NCI-H146 treated with DMSO at 0.1 percent for 48 hours (cell line): ENCODE data around the gene GRIN1.

Source experiments
- DNase-seq: peaks from one replicate; lab custom pipeline; 2025; ENCODE audit not compliant: unreplicated experiment; lab: John Stamatoyannopoulos, UW

The GRIN1 gene

DNA sequence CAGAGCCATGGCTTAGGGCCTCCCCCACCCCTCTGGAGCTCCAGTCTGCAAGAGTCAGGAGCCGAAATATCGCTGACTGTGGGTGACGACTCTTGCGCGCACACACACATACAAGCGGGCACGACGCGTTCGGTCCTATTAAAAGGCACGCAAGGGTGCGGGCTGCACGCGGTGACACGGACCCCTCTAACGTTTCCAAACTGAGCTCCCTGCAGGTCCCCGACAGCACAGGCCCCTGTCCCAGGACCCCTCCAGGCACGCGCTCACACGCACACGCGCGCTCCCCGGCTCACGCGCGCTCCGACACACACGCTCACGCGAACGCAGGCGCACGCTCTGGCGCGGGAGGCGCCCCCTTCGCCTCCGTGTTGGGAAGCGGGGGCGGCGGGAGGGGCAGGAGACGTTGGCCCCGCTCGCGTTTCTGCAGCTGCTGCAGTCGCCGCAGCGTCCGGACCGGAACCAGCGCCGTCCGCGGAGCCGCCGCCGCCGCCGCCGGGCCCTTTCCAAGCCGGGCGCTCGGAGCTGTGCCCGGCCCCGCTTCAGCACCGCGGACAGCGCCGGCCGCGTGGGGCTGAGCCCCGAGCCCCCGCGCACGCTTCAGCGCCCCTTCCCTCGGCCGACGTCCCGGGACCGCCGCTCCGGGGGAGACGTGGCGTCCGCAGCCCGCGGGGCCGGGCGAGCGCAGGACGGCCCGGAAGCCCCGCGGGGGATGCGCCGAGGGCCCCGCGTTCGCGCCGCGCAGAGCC, at the start of gene GRIN1:
TSS of gene GRIN1 (plus strand) at position 433 of the 746 bp plus-strand sequence. CDS start 333 bp downstream, outside the sequence.
- DNase-seq, result no peak

DNA sequence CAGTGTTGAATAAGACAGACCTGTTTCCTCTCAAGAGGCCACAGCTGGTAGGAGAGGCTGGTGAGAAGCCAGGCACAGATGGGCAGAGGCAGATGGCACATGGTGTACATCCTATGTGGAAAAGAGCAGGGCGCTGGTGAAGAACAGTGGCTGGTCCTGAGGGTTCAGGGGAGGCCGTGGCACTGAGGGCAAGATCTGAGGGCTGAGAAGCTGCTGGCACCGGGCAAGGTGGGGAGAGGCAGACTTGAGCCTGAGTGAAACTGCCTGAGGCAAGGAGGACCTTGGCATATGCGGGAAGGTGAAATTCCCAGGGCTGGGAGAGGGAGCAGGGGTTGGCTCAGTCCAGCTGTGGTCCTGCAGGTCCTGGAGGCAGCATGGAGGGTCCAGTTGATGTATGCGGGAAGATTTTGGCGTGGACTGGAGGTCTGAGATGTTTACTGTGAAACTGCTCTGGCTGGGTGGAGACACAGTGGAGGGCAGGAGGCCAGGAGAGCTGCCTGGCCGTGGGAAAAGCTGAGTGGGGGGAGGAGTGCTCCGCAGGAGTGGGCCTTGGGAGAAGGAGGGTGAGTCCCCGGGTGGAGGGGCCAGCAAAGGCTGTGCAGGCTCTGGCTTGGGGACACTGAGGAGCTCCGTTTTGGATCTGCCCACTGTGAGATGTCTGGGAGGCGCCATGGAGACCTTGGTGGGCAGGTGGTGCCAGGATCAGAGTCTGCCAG, 49.6 kb upstream of the GRIN1 start:
- no peak for DNase-seq

DNA sequence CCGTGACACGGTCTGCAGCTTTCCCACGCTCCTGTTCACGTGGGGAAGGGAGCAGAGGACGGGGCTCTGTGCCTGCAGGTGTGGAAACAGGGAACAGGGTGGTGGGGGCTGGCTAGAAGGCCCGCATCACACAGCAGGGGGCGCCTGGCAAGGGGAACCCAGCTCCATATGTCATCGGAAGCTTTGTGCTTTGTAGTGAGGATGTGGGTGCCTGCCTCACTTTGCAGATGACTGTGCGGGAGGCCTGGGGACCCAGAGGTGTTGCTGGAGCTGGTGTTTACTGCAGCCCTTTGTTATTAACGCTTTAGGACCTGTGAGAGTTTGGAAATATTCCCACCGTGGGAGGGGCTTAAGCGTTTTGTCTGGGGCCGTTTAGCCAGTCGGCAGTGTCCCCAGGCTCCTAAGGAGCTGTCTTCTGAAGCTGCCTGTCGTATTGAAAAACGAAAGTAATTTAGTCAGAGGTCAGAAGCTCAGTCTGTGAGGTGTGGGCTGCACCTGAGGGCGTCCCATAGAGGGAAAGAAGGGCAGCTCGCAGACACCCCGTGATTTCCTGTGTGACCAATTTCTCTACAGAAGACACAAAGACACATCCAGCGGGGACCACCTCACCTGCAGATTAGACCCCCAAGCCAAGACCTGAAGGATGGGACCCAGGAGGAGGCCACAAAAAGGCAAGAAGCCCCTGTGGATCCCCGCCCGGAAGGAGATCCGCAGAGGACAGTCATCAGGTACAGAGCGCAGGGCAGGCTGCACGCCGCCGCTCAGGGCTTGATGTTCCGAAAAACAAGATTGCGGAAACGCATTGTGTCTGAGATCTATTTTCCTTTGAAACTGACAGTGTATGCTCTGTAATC, 43.1 kb upstream of the GRIN1 start:
- DNase-seq, result no peak

DNA sequence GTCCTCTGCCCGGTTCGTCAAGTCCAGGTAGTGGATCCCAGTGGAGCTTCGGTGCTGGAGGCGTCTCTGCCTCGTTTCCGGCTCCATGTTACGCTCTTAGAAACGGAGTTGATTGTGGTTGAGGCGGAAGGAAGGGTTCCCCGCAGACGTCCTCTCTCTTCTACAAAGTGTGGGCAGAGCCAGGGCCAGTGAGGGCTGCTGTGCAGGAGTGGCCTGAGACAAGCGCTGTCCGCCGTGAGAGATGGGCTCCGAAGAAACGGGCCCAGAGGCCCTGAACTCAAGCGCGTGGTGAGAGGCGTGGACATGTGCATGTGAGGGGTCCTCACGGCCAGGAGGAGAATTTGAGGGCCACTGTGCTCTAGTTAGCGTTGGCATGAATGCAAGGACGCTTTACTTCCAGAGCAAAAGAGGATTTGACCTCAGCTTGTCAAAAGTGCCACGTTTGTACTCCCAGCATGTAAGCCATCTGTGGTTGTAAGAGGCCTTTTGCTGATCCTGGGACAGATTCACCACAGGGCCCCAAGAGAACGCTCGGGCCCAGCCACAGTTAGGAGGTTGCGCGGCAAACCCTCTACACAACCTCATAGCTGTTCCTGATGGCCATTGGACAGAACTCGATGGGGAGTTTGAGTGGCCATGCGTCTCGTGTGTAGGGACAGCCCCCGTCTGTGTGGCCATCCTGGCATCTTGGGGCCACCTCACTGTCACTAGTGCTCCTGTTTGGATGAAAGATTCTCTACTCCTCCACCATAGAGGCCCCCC, 42.0 kb upstream of the GRIN1 start:
- no peak for DNase-seq

DNA sequence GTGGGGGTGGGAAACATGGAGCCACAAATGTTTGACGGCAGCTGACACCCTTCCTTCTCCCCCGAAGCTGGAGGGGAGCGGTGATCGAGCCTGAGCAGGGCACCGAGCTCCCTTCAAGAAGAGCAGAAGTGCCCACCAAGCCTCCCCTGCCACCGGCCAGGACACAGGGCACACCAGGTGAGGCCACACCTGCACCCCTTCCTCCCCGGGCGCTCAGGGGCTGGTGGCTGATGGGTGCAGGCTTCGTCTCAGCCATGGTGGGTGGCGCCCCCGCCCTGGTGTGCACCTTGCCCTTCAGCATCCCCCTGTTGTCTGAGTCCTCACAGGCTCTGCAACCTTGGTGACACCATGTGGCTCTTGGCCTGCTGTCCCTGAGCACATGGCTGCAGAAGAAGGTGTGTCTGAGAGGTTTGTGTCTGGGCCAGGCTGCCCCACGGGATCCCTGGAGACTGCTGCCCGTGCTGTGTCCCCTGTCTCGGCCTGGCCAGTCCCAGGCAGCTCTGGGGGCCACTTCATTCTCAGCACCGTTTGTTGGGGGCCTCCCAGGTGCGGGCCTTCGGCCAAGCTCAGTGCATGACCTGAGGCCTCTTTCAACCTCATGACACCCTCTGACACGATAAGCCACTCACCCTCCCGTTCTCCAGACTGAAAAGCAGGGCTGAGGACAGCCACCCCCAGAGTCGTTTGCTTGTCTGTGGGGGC, 41.0 kb upstream of the GRIN1 start:
- DNase-seq, result no peak

DNA sequence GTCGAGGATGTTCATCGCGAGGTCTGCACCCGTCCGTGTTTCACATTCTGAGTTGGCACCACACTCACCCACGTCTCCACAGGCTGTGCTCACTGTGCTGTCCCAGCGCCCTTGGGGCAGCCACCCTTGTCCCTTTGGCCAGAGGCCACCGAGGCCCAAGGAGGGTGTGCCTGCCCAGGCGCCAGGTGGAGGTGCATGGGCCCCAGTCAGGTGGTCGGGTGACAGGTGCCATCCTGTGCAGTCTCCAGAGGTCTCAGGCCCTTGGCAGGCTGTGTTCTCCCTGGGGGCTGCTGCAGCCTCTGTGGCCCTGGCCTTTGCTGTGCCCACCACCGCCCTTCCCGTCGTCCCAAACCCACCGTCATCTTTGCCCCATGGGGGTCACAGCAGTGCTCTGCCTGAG, 39.7 kb upstream of the GRIN1 start:
- DNase-seq, result no peak

DNA sequence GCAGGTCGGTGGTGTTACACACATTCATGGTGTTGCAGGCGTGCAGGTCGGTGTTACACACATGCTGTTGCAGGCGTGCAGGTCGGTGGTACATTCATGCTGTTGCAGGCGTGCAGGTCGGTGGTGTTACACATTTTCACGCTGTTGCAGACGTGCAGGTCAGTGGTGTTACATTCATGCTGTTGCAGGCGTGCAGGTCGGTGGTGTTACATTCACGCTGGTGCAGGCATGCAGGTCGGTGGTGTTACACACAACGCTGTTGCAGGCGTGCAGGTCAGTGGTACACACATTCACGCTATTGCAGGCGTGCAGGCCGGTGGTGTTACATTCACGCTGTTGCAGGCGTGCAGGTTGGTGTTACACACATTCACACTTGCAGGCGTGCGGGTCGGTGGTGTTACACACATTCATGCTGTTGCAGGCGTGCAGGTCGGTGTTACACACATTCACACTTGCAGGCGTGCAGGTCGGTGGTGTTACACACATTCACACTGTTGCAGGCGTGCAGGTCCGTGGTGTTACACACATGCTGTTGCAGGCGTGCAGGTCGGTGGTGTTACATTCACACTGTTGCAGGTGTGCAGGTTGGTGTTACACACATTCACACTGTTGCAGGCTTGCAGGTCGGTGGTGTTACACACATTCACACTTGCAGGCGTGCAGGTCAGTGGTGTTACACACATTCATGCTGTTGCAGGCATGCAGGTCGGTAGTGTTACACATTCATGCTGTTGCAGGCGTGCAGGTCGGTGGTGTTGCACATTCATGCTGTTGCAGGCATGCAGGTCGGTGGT, 35.6 kb upstream of the GRIN1 start:
- DNase-seq, result no peak

DNA sequence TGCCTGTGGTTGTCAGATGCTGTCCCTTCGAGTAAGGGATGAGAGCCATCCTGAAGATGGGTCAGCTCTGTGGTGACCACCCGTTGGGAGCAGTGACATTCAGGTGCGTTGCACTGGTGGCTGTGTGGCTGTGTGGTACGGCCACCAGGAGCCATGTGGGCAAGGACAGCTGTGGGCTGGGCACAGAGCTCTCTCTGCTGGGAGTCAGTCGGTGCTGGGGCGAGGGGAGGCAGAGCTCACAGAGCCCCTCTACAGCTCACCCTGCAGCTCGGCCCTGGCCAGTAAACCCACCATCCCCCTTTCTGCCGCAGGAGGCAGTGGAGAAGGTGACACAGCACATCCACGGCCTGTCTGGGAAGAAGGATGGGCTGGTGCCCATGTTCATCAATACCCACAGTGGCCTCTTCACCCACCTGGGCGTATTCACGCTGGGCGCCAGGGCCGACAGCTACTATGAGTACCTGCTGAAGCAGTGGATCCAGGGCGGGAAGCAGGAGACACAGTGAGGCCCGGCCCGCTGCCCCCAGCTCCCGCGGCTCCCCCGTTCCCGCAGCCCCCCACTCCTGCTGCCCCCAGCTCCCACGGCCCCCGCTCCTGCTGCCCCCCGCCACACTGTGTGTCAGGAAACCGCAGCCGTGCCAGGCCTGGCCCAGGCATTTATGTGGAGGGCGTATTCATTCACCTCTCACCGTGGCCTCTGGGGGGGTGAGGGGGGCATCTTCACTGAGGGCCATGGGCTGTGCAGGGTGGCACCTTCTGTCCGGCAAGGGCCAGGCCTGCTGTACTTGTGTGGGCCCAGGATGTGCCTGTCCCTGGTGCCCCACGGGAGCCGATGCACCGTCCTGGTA, 32.9 kb upstream of the GRIN1 start:
- no peak for DNase-seq

DNA sequence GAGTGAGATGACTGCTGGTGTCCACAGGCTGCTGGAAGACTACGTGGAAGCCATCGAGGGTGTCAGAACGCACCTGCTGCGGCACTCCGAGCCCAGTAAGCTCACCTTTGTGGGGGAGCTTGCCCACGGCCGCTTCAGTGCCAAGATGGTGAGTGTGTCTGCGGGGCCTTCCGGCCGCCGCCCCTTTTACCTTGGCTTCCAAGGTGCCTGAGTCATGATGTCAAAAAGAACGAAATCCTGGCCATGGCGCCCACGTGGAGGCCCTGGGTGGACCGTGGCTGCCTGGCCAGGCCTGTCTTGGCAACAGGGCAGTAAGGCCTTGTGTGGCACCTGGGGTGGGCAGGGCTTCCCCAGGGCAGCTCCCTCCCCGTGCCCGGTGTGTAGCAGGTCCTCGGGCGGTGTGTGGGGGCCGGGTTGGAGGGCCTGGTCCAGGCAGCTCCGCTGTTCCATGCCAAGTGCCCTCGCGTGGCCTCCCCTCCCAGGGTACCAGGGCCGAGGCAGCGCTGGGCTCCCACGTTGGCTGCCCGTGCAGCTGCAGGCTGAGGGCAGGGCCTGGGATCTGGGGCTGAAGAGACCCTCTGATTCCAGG, 32.2 kb upstream of the GRIN1 start:
- no peak for DNase-seq

DNA sequence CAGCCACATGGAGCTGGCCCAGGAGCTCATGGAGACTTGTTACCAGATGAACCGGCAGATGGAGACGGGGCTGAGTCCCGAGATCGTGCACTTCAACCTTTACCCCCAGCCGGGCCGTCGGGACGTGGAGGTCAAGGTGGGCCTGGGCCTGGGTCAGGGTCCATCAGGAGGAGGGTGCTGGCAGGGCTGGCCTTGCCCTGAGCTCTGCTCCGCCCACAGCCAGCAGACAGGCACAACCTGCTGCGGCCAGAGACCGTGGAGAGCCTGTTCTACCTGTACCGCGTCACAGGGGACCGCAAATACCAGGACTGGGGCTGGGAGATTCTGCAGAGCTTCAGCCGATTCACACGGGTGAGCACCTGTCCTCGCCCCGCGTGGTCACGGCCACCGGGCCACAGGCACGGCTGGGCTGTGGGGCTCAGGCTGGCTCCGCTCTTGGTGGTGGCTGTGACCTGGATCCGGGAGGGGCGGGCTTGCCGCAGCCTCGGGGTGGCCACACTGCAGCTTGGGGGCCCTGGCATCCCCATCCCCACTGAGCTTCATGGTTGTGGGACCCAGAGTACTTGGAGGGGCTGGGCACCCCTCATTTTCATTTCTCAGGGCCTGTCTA, 31.5 kb upstream of the GRIN1 start:
- no peak for DNase-seq

DNA sequence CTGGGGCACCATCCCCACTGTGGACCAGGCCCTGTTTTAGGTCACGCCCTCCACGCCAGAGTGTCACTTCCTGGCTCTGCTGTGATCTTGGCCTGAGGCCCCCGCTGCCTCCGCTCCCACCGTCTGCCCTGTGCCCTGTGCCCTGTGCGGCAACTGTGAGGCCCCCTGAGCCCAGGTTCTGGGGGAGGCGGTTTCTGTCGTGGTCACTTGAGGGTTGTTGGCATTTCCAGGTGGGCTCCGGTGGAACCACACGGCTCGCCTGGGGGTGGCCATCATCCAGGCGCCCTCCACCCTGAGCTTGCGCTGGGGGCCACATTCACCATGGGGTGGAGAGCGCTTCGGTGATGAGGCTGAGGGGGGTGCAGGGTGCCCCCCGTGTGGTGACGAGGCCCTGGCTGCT, 31.0 kb upstream of the GRIN1 start:
- DNase-seq, result no peak

DNA sequence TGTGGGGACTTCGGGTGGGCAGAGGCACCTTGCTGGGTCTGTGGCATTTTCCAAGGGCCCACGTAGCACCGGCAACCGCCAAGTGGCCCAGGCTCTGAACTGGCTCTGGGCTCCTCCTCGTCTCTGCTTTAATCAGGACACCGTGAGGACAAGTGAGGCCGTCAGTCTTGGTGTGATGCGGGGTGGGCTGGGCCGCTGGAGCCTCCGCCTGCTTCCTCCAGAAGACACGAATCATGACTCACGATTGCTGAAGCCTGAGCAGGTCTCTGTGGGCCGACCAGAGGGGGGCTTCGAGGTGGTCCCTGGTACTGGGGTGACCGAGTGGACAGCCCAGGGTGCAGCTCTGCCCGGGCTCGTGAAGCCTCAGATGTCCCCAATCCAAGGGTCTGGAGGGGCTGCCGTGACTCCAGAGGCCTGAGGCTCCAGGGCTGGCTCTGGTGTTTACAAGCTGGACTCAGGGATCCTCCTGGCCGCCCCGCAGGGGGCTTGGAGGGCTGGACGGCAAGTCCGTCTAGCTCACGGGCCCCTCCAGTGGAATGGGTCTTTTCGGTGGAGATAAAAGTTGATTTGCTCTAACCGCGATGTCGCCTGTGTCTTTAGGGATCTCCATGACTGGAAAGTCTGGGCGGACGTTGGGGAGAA, 30.2 kb upstream of the GRIN1 start:
- no peak for DNase-seq

DNA sequence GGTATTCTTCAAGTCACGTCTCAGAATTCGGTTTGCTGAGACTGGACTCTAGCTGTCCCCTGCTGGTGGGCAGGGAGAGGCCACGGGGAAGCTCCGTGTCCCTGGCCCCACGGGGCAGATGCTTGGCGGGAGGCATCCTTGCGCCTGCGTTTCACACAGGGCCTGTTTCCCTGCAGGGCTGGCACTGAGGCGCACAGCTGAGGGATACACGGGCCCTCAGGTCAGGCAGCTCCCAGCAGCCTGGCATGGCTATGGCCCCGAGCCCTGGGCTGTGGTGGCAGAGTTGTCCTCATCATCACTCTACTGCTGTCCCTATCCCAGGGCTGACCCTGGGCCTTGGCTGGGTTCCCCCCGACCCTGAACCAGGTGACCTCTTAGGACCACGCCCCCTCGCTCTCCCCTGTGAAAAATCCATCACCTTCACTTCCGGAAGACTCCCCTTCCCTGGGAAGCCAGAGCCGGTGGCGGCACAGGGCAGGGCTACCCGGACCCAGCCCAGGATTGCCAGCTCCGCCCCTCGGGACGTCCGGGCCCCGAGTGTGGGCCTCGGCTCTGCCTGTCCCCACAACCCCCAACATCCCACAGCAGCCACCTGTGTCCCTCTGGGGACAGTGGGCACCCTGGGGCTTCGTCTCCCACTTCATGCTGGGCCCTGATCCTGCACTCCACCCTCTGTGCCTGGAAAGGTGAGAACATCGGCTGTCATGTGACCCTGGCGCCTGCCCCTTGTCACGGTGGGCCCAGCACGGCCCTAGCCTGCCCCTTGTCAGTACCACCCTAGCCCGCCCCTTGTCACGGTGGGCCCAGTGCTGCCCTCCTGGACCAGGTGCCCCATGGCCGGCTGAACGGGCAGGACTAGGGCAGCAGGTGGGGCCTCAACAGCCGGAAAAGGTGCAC, 29.5 kb upstream of the GRIN1 start:
- DNase-seq, result no peak

DNA sequence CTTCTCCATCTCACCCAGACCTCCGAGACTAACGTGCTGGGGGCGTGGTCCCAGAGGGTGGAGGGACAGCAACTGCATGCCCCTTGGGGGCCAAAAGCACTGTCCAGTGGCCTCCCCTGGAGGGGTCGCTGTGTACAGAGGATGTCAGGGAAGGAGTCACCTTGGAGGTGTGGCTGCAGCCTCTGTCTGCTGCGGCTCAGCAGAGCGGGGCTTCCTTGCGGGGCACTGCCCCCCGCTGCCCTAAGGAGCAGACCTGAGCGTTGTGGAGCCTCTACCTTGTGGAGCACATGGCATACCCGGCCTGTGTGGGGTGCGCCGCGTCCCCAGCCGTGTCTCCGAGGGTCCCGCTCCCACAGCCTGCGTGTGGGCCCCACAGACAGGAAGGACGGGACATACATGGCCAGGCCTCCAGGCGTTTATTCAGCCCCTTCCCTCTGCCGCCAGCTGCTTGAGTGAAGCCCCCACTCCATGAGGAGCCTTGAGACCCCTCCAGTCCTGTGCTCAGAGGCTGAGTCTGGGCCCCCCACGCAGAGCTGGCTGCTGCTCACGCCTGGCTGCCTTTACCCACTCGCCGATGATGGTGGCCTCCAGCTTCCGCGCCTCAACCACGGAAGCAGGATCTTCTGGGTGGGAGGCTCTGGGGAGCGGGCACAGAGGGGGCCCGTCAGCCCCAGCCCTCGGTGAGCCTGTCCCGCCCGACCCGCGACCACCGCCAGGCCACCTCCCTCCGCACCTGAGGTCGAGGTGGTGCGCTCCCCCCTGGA, 28.6 kb upstream of the GRIN1 start:
- DNase-seq, result no peak

DNA sequence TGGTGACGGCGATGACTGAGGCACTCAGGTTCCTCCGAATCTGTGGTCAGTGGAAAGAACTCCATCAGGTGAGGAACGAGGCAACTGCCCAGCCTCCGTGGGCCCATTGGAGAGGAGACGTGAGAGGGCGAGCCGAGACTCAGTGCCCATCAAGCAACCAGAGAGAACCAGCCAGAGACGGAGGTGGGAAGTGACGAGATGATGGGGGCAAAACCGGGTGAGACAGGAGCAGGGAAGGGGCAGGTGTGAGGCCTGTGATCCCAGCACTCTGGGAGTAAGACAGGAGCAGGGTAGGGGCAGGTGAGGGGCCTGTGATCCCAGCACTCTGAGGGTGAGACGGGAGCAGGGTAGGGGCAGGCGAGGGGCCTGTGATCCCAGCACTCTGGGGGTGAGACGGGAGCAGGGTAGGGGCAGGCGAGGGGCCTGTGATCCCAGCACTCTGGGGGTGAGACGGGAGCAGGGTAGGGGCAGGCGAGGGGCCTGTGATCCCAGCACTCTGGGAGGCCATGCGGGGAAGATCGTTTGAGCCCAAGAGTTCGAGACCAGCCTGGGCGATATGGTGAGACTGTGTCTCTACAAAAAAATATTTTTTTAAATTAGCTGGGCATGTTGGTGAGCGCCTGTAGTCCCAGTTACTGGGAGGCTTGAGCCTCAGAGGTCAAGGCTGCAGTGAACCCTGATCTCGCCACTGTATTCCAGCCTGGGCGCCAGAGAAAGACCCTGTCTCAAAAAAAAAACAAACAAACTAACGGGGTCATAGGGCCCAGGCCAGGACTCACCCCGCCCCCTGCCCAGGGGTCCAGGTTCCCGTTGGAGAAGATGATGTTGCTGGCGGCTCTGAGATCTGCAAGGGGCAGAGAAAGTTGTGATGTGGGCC, 27.8 kb upstream of the GRIN1 start:
- DNase-seq, result no peak
